MCF 10A (cell line): ENCODE results near the gene CHST15. TPM values are rescaled to one million over a fixed set of nuclear protein-coding genes. Genes with fewer than 3 reads are reported as not detected.

ENCODE experiments used
- Bru-seq: library from RNA; stranded (reverse); fragments of 400-500 nt; gene quantifications from one replicate; lab custom pipeline; 2021; lab: Mats Ljungman, UMichigan
- BruChase-seq, 2 experiments: library from RNA; stranded (reverse); fragments of 400-500 nt; gene quantifications; one replicate each; lab custom pipeline; 2021; lab: Mats Ljungman, UMichigan
- BruUV-seq: library from RNA; stranded (reverse); fragments of 400-500 nt; replicated peaks from 2 replicates; lab custom pipeline; 2021; lab: Mats Ljungman, UMichigan
- CTCF ChIA-PET: fragments of 300-600 bp; sonication (Branson Sonifier 250); formaldehyde crosslinking; extraction: SDS; loops from one replicate; lab custom pipeline; 2021; ENCODE audit warnings: antibody characterized with exemption, inconsistent platforms; lab: Yijun Ruan, JAX
- POLR2A ChIA-PET: fragments of 300-600, 350-650 bp; sonication (Branson Sonifier 250); formaldehyde crosslinking; extraction: SDS; loops from one replicate; lab custom pipeline; 2020; ENCODE audit warnings: antibody characterized with exemption, inconsistent platforms; lab: Yijun Ruan, JAX
- DNase-seq: peaks from one replicate; pipeline ENCODE4 v3.0.0-alpha.2; 2018; ENCODE audit not compliant: unreplicated experiment
- H3K27ac Mint-ChIP-seq: one replicate; pipeline ENCODE4 v1.8.0; 2022; ENCODE audit warnings: mild to moderate bottlenecking, low read depth, mixed read lengths; ENCODE audit not compliant: unreplicated experiment
- H3K27me3 Mint-ChIP-seq: one replicate; pipeline ENCODE4 v1.8.0; 2022; ENCODE audit warnings: mixed read lengths; ENCODE audit not compliant: insufficient read depth, unreplicated experiment
- H3K36me3 Mint-ChIP-seq: one replicate; pipeline ENCODE4 v1.8.0; 2022; ENCODE audit warnings: mild to moderate bottlenecking, moderate library complexity, mixed read lengths; ENCODE audit not compliant: insufficient read depth, unreplicated experiment
- H3K4me1 Mint-ChIP-seq: one replicate; pipeline ENCODE4 v1.8.0; 2022; ENCODE audit warnings: mixed read lengths; ENCODE audit not compliant: insufficient read depth, unreplicated experiment
- H3K4me3 Mint-ChIP-seq: one replicate; pipeline ENCODE4 v1.8.0; 2022; ENCODE audit warnings: mild to moderate bottlenecking, moderate library complexity, mixed read lengths; ENCODE audit not compliant: unreplicated experiment
- H3K9me3 Mint-ChIP-seq: one replicate; pipeline ENCODE4 v1.8.0; 2022; ENCODE audit warnings: mixed read lengths; ENCODE audit not compliant: unreplicated experiment
- CTCF ChIP-seq: fragments of 200-600 bp; IDR thresholded peaks from one replicate; pipeline ENCODE4 v1.8.0; 2022; ENCODE audit warnings: antibody characterized with exemption, mild to moderate bottlenecking; ENCODE audit not compliant: unreplicated experiment
- intact Hi-C: fragments of 100-400 bp; cut with micrococcal nuclease; formaldehyde crosslinking; loops from 2 replicates; pipeline ENCODE4 v1.14.1; 2022
- long read RNA-seq: library from polyadenylated mRNA; stranded (forward); transcript quantifications from one replicate; pipeline ENCODE4 v2.0.0, GENCODE V29; 2022
- total RNA-seq: library from RNA; stranded (reverse); gene quantifications from 2 replicates; pipeline ENCODE4 v1.2.3, GENCODE V29; 2022

The CHST15 gene
- total RNA-seq (32.8 and 38.8 TPM in 2 replicates), Bru-seq, nascent RNA (percentile 73 among the genes with signal in this experiment), BruChase-seq, experiment 1, labeled RNA remaining after a 6-hour chase (percentile 75 among the genes with signal in this experiment), BruChase-seq, experiment 2, labeled RNA remaining after a 2-hour chase (percentile 79 among the genes with signal in this experiment)
- long read RNA-seq, full-length matches to known transcripts = 27 of 60 reads
- long read RNA-seq, partial matches to known transcripts = 10 of 60 reads
- long read RNA-seq, other reads (novel, unspliced or antisense) = 23 of 60 reads

- BruUV-seq = TSS peak; percentile 22
- Mint-ChIP-seq H3K4me3 (peak within 1 kb of the TSS; percentile 79), H3K9me3 (no peaks in the 10 kb centered on the region), H3K27me3 (no peaks in the 10 kb centered on the region), H3K36me3 (peaks cover 6% of the 10 kb centered on the region), H3K27ac (peak within 1 kb of the TSS; percentile 54), H3K4me1 (peaks cover 25% of the 10 kb centered on the region)
- POLR2A ChIA-PET = interaction anchor here (0.5 to 6.6 kb wide), 19 partner anchors 8 to 327 kb away, joined by 3 to 96 read pairs (median 3); no protein-coding TSS in a partner anchor
- intact Hi-C loops = loop anchor here (1.0 to 5.0 kb wide), 4 partner anchors 41 to 286 kb away; no protein-coding TSS in a partner anchor
- CTCF ChIA-PET = interaction anchor here (0.7 to 9.0 kb wide), 6 partner anchors 13 to 582 kb away, joined by 3 to 62 read pairs (median 4); no protein-coding TSS in a partner anchor
- TF ChIP-seq CTCF = no peak
- peak; percentile 83 for DNase-seq
These were observed at the start of gene CHST15 for GRCh38 chr10:124092860-124093773. Gene CHST15 (minus strand): TSS chr10:124093598. CDS start chr10:124046212, 47,386 bp downstream.

- intact Hi-C loops = no loop called here
- DNase-seq = no peak
- ChIA-PET POLR2A (interaction anchor here (1.1 to 1.3 kb wide), 2 partner anchors 9 to 37 kb away, joined by 3 to 4 read pairs; no protein-coding TSS in a partner anchor), CTCF (interaction anchor here (1.0 to 1.9 kb wide), 2 partner anchors 148 to 246 kb away, joined by 4 read pairs; no protein-coding TSS in a partner anchor)
- no peaks in the 10 kb centered on the region for H3K9me3 Mint-ChIP-seq
- no peaks in the 10 kb centered on the region for H3K4me1 Mint-ChIP-seq
- H3K4me3 Mint-ChIP-seq = no peak overlapping the region
- no peak for TF ChIP-seq CTCF
- BruUV-seq = no TSS peak
- no peaks in the 10 kb centered on the region for H3K36me3 Mint-ChIP-seq
- H3K27ac Mint-ChIP-seq = no peak overlapping the region
- H3K27me3 Mint-ChIP-seq = no peaks in the 10 kb centered on the region
These were observed 49.6 kb upstream of the CHST15 start for GRCh38 chr10:124142960-124143359.

- intact Hi-C loops = no loop called here
- Mint-ChIP-seq H3K4me1 (no peaks in the 10 kb centered on the region), H3K4me3 (no peak overlapping the region), H3K27me3 (no peaks in the 10 kb centered on the region), H3K36me3 (no peaks in the 10 kb centered on the region), H3K9me3 (no peaks in the 10 kb centered on the region), H3K27ac (no peak overlapping the region)
- CTCF ChIA-PET = interaction anchor here (1.0 to 1.9 kb wide), 2 partner anchors 147 to 247 kb away, joined by 4 read pairs; no protein-coding TSS in a partner anchor
- POLR2A ChIA-PET = interaction anchor here (1.3 kb wide), 1 partner anchor 10 kb away, joined by 3 read pairs; no protein-coding TSS in a partner anchor
- no TSS peak for BruUV-seq
- no peak for TF ChIP-seq CTCF
- no peak for DNase-seq
These were observed 48.8 kb upstream of the CHST15 start for GRCh38 chr10:124142006-124142739.
